HG03354 (cell line): ENCODE results near the gene FAM174C.
A peak's percentile ranks its signal among the peaks of the same experiment; 100 is the strongest.

ENCODE experiments used
- ATAC-seq: cut with Tn5 transposase; IDR thresholded peaks from one replicate; pipeline ENCODE4 v1.9.1; 2021; ENCODE audit warnings: mild to moderate bottlenecking; ENCODE audit not compliant: unreplicated experiment, poor library complexity, severe bottlenecking

The FAM174C gene

GRCh38 chr19:1259876-1260748 is 15.2 kb upstream of the FAM174C start:
- ATAC-seq: peak; percentile 14

- ATAC-seq: peak; percentile 48
Observed at GRCh38 chr19:1260749-1261537, 14.4 kb upstream of the FAM174C start.

GRCh38 chr19:1261538-1261797 is 13.9 kb upstream of the FAM174C start:
- no peak for ATAC-seq

- no peak for ATAC-seq
Observed at GRCh38 chr19:1261798-1262622, 13.3 kb upstream of the FAM174C start.

GRCh38 chr19:1262623-1263123 is 12.7 kb upstream of the FAM174C start:
- ATAC-seq: no peak

GRCh38 chr19:1263188-1263587 is 12.1 kb upstream of the FAM174C start:
- no peak for ATAC-seq

- ATAC-seq: no peak
Observed at GRCh38 chr19:1264801-1265614, 10.3 kb upstream of the FAM174C start.

GRCh38 chr19:1265615-1266128 is 9.7 kb upstream of the FAM174C start:
- no peak for ATAC-seq

- ATAC-seq: peak; percentile 27
Observed at GRCh38 chr19:1266129-1266915, 9.0 kb upstream of the FAM174C start.

- ATAC-seq: peak; percentile 18
Observed at GRCh38 chr19:1266916-1267476, 8.3 kb upstream of the FAM174C start.

GRCh38 chr19:1267477-1268225 is 7.7 kb upstream of the FAM174C start:
- ATAC-seq: no peak

- no peak for ATAC-seq
Observed at GRCh38 chr19:1268226-1269064, 6.9 kb upstream of the FAM174C start.

- ATAC-seq: peak; percentile 56
Observed at GRCh38 chr19:1269065-1269477, 6.3 kb upstream of the FAM174C start, which contains the start of gene CIRBP. CIRBP (plus strand) TSS chr19:1269332; CDS start chr19:1270934, 1,602 bp downstream.

GRCh38 chr19:1269478-1270212 is 5.7 kb upstream of the FAM174C start:
- peak; percentile 28 for ATAC-seq

GRCh38 chr19:1270213-1270853 is 5.0 kb upstream of the FAM174C start:
- no peak for ATAC-seq
